Measurements from ENCODE around the gene PLOD1. TPM values are rescaled to one million over a fixed set of nuclear protein-coding genes. Genes with fewer than 3 reads are reported as not detected.

Gene PLOD1
- total RNA-seq, 1 donor from 2014 or later: 54.8 TPM

DNA sequence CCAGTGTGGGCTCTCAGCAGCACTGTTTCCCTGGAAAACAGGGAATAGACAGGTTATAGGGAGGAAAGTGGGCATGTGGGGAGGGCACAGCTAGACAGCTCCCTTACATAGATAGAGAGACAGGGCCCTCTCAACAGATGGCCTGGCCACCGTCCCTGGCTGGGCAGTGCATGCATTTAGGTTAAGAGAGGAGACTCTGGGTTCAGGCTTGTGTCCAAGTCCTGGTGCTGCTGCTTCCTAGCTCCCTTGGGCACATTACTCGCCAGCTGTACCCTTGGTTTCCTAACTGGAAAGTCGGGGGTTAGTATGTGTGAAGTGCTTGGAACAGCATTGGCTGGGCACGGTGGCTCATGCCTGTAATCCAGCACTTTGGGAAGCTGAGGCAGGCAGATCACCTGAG lies 9.1 kb downstream of the PLOD1 start:
- peaks cover 4% of the 10 kb centered on the region for H3K36me3 ChIP-seq (ENCODE audit: control insufficient read depth, insufficient read depth, low read length)
- TF ChIP-seq, protein P1, sequence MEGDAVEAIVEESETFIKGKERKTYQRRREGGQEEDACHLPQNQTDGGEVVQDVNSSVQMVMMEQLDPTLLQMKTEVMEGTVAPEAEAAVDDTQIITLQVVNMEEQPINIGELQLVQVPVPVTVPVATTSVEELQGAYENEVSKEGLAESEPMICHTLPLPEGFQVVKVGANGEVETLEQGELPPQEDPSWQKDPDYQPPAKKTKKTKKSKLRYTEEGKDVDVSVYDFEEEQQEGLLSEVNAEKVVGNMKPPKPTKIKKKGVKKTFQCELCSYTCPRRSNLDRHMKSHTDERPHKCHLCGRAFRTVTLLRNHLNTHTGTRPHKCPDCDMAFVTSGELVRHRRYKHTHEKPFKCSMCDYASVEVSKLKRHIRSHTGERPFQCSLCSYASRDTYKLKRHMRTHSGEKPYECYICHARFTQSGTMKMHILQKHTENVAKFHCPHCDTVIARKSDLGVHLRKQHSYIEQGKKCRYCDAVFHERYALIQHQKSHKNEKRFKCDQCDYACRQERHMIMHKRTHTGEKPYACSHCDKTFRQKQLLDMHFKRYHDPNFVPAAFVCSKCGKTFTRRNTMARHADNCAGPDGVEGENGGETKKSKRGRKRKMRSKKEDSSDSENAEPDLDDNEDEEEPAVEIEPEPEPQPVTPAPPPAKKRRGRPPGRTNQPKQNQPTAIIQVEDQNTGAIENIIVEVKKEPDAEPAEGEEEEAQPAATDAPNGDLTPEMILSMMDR (IDR thresholded peaks at IDR 0.05; ENCODE audit: insufficient read depth, low read length, severe bottlenecking): no peak
- no peak overlapping the region for H3K4me3 ChIP-seq (ENCODE audit: low read depth, low read length)
- DNase-seq (ENCODE audit: low read depth) (no peak), FAIRE-seq (no peak)
- H3K27me3 ChIP-seq (ENCODE audit: control insufficient read depth, insufficient read depth, low read length): no peaks in the 10 kb centered on the region

DNA sequence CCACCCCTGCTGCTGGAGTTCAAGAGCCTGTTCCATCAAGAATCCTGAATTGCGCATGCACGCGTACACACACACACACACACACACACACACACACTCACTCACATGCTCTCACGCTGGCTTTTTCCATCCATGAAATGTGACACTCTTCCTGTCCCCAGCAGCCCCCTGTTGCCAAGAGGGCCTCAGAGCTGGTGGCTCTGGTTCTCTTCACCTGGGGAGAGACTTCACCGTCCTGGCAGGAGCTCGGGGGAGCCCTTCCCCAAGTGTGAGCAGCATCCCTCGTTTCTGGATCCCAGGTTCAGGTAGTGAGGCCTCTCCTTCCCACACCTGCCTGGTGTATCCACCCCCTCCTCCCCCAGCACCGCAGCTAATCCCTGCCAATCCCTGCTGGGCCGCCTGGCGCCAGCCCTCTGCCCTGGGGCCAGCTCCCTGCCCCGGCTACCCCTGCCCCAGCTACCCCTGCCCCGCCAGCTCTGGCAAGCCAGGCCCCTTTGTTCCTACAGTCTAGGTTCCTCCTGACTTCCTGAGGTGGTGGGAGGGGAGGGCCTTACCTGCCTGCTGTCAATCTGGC lies 9.9 kb downstream of the PLOD1 start:
- Histone ChIP-seq H3K36me3 (ENCODE audit: control insufficient read depth, insufficient read depth, low read length) (peaks cover 4% of the 10 kb centered on the region), H3K27me3 (ENCODE audit: control insufficient read depth, insufficient read depth, low read length) (no peaks in the 10 kb centered on the region), H3K4me3 (ENCODE audit: low read depth, low read length) (no peak overlapping the region)
- FAIRE-seq (peak; percentile 13), DNase-seq (ENCODE audit: low read depth) (no peak)
- TF ChIP-seq, protein P1 (IDR thresholded peaks at IDR 0.05; ENCODE audit: insufficient read depth, low read length, severe bottlenecking): no peak

DNA sequence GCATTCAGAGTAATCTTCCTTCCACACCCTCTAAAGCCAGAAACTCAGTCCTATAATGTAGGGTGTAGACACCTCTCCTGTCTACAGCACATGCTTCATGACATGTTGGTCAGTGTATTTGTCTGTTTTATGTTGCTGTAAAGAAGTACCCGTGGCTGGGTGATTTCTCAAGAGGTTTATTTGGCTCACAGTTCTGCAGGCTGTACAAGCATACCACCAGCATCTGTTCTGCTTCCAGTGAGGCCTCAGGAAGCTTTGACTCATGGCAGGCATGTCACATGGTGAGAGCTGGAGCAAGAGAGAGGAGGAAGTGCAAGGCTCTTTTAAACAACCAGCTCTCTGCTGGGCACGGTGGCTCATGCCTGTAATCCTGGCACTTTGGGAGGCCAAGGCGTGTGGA lies 12.1 kb downstream of the PLOD1 start:
- Histone ChIP-seq H3K4me3 (ENCODE audit: low read depth, low read length) (no peak overlapping the region), H3K27me3 (ENCODE audit: control insufficient read depth, insufficient read depth, low read length) (no peaks in the 10 kb centered on the region), H3K36me3 (ENCODE audit: control insufficient read depth, insufficient read depth, low read length) (peaks cover 13% of the 10 kb centered on the region)
- no peak for FAIRE-seq
- DNase-seq (ENCODE audit: low read depth): no peak
- TF ChIP-seq, protein P1 (IDR thresholded peaks at IDR 0.05; ENCODE audit: insufficient read depth, low read length, severe bottlenecking): no peak

DNA sequence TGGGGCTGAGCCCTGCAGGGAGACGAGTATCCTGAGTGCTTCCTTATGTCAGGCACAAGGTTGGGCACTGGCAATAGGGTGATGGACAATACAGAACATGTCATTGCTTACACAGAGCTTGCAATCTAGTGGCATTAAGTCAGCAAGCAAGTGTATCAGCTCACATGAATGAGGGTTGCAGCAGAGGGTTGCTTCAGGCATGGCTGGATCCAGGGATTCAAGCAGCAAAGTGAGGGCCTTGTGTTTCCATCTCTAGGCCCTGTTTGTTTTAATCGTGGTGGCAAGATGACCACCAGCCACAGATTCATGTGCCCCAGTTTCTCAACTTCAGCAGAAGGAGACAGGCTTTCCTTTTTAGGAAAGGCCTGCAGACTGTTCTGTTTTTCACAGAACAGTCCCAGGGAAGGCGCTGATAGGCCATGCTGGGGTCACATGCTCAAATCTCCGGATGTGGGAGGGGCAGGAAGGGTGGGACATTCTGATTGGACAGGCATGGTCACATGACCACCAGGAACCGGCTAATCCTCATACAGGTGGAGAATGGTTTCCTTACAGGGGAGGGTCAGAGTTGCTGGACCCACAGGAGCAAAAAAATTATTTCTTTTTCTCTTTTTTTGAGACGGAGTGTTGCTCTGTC lies 14.4 kb downstream of the PLOD1 start:
- peak; percentile 83 for FAIRE-seq
- DNase-seq (ENCODE audit: low read depth): peak; percentile 21
- Histone ChIP-seq H3K36me3 (ENCODE audit: control insufficient read depth, insufficient read depth, low read length) (peaks cover 15% of the 10 kb centered on the region), H3K27me3 (ENCODE audit: control insufficient read depth, insufficient read depth, low read length) (no peaks in the 10 kb centered on the region), H3K4me3 (ENCODE audit: low read depth, low read length) (no peak overlapping the region)
- TF ChIP-seq, protein P1 (IDR thresholded peaks at IDR 0.05; ENCODE audit: insufficient read depth, low read length, severe bottlenecking): no peak

DNA sequence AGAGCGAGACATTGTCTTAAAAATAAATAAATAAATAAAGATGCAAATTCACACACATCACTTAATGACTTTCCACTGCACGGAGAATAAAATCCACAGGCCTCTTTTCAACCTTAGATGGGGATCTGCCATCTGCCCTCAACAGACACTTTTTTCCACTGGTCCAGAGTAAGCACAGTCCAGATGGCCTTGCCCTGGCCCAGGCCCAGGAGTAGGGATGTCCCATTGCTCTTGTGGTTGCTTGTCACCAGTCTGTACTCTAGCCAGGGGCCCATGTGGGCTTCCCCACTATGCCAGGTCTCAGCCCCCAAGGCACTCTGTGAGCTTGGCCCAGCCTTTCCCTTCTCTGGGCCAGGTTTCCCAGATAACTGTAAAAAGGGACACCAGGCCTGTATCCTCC lies 17.4 kb downstream of the PLOD1 start:
- H3K36me3 ChIP-seq (ENCODE audit: control insufficient read depth, insufficient read depth, low read length): peaks cover 13% of the 10 kb centered on the region
- DNase-seq (ENCODE audit: low read depth) (no peak), FAIRE-seq (no peak)
- no peak overlapping the region for H3K4me3 ChIP-seq (ENCODE audit: low read depth, low read length)
- TF ChIP-seq, protein P1 (IDR thresholded peaks at IDR 0.05; ENCODE audit: insufficient read depth, low read length, severe bottlenecking): no peak
- no peaks in the 10 kb centered on the region for H3K27me3 ChIP-seq (ENCODE audit: control insufficient read depth, insufficient read depth, low read length)
